Muscle layer of colon (tissue), 2 donors: ENCODE measurements around the gene NR2C2.

Experiments
- H3K27ac ChIP-seq: one replicate; pipeline ENCODE4 v1.7.0; 2013; ENCODE audit warnings: low read depth, mild to moderate bottlenecking, low read length, moderate library complexity
- H3K27me3 ChIP-seq, 2 donors: one replicate each; pipeline ENCODE4 v1.7.0; 2013; ENCODE audit warnings: low read length in 2 of 2, mild to moderate bottlenecking in 2 of 2; ENCODE audit not compliant: insufficient read depth in 2 of 2, control insufficient read depth in 1 of 2
- H3K36me3 ChIP-seq: one replicate; pipeline ENCODE4 v1.7.0; 2013; ENCODE audit warnings: mild to moderate bottlenecking, low read length; ENCODE audit not compliant: insufficient read depth
- H3K4me1 ChIP-seq: one replicate; pipeline ENCODE4 v1.7.0; 2013; ENCODE audit warnings: mild to moderate bottlenecking, low read length; ENCODE audit not compliant: insufficient read depth
- H3K4me3 ChIP-seq, 2 donors: one replicate each; pipeline ENCODE4 v1.7.0; 2013; ENCODE audit warnings: low read length in 2 of 2, low read depth in 1 of 2, mild to moderate bottlenecking in 1 of 2, moderate library complexity in 1 of 2
- H3K9ac ChIP-seq: one replicate; pipeline ENCODE4 v1.7.0; 2013; ENCODE audit warnings: low read length
- H3K9me3 ChIP-seq: one replicate; pipeline ENCODE4 v1.7.0; 2013; ENCODE audit warnings: mild to moderate bottlenecking, low read length
- donor health status: abdominal sarcoma.
- donor health status: Adenocarcinoma of cecum.

Gene NR2C2

DNA sequence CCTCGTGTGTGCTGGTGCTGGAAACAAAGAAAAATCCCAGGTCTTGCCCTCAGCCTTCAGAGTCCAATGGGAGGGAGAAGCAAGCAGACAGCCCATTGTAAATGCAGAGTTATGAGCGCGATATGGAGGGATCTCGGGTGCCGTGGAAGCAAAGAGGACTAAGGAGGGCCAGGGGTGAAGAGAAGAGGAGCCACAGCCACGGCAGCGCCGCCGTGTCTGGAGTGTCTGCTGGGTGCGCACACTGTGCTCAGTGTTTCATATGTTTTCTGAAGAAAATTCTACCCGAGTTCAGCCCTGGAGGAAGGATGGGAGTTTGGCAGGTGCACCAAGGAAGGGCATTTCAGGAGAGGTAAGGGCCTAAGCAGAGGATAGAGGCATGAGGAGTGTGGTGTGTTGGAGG, 35.7 kb upstream of the NR2C2 start:
- Histone ChIP-seq H3K9ac (no peak overlapping the region), H3K27me3 (peaks cover 0 to 3% of the 10 kb centered on the region in 2 donors), H3K9me3 (no peaks in the 10 kb centered on the region), H3K4me3 (no peak overlapping the region), H3K36me3 (no peaks in the 10 kb centered on the region), H3K27ac (no peak overlapping the region), H3K4me1 (no peaks in the 10 kb centered on the region)

DNA sequence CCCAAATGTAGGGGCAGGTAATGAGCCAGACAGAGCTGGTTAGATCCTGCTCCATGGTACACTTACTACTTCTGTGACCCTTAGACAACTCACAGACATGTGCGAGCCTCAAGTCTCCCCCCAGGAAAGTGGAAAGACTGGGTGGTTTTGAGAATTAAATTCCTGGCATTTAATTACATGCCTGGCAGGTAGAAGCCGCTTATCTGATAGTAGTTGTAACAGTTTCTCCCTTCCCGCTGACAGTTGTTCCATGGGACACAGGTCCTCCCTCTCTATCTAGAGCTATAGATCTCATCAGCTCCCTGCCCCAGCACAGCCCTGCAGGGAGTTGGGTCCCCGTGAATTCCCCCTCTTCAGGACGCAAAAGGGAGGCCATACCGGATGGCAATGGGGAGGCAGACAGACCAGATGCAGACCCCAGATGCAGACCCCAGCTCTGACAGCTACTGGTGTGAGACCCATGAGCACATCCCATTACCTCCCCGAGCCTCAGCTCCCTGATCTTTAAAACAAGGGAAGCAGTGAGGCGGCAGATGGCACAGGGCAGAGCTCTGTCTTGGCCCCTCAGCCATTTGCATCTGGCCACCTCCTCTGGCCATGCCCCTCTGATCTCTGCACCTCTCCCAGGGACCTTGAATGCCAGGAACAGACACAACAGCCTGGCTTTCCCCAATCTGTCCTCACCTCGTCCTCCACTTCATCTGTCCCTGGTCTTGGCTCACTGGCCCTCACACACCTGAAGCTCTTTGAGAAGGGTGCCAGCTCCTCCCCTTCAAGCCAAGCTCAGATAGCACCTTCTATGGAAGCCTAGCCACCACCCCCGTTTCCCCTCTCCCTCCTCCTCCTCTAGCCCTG, 34.1 kb upstream of the NR2C2 start:
- Histone ChIP-seq H3K36me3 (no peaks in the 10 kb centered on the region), H3K27me3 (peaks cover 0 to 3% of the 10 kb centered on the region in 2 donors), H3K4me1 (no peaks in the 10 kb centered on the region), H3K27ac (no peak overlapping the region), H3K9me3 (no peaks in the 10 kb centered on the region), H3K4me3 (no peak overlapping the region), H3K9ac (no peak overlapping the region)

GRCh38 chr3:14913926-14914778, 33.2 kb upstream of the NR2C2 start:
- no peak overlapping the region for H3K4me3 ChIP-seq
- H3K36me3 ChIP-seq: no peaks in the 10 kb centered on the region
- no peak overlapping the region for H3K27ac ChIP-seq
- H3K4me1 ChIP-seq: no peaks in the 10 kb centered on the region
- no peaks in the 10 kb centered on the region for H3K9me3 ChIP-seq
- H3K9ac ChIP-seq: no peak overlapping the region
- peaks cover 0 to 3% of the 10 kb centered on the region in 2 donors for H3K27me3 ChIP-seq

- no peaks in the 10 kb centered on the region for H3K36me3 ChIP-seq
- H3K27me3 ChIP-seq: peaks cover 0 to 3% of the 10 kb centered on the region in 2 donors
- no peak overlapping the region for H3K27ac ChIP-seq
- no peaks in the 10 kb centered on the region for H3K9me3 ChIP-seq
- no peaks in the 10 kb centered on the region for H3K4me1 ChIP-seq
- H3K4me3 ChIP-seq: no peak overlapping the region
- no peak overlapping the region for H3K9ac ChIP-seq
These were observed 32.6 kb upstream of the NR2C2 start for GRCh38 chr3:14914779-14915117.

DNA sequence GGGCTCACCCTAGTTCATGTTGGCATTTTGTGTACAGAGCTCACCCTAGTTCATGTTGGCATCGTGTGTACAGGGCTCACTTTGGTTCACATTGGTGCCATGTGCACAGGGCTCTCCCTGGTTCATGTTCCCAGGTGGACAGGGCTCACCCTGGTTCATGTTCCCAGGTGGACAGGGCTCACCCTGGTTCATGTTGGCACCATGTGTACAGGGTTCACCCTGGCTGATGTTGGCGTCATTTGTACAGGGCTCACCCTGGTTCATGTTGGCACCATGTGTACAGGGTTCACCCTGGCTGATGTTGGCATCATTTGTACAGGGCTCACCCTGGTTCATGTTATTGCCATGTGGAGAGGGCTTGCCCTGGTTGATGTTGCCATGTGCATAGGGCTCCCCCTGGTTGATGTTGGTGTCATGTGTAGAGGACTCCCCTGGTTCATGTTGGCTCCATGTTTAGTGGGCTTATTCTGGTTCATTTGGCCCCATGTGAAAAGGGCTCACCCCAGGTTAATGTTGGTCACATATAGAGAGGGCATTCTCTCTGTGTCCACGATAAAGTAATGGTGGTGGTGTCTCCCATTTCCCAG, 31.7 kb upstream of the NR2C2 start:
- H3K9ac ChIP-seq: no peak overlapping the region
- H3K36me3 ChIP-seq: no peaks in the 10 kb centered on the region
- H3K4me1 ChIP-seq: no peaks in the 10 kb centered on the region
- no peak overlapping the region for H3K4me3 ChIP-seq
- H3K27ac ChIP-seq: no peak overlapping the region
- H3K9me3 ChIP-seq: no peaks in the 10 kb centered on the region
- H3K27me3 ChIP-seq: peaks cover 0 to 6% of the 10 kb centered on the region in 2 donors

DNA sequence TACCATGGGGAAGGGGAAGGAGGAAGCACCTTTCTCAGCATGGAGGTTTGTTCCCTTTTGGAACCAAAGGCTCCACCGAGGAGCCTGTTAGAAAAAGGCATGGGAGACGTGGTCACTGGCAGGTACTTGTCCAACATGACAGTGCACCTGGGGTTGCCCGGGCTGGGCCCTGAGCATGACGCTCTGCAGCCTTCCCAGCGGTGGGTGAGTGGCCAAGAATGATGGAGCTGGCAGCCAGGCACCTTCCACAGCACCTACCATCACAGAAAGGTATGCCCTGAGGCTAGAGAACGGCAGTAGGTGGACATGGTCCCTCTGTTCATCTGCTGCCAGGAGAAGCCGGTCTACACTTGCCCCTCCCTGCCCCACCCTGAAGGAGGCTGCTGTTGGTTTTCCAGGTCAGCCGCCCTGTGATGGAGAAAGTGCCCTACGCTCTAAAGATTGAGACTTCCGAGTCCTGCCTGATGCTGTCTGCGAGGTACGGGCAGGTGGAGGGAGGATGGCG, 29.0 kb upstream of the NR2C2 start:
- Histone ChIP-seq H3K4me3 (no peak overlapping the region), H3K36me3 (no peaks in the 10 kb centered on the region), H3K27me3 (peaks cover 0 to 8% of the 10 kb centered on the region in 2 donors), H3K4me1 (peaks cover 7% of the 10 kb centered on the region), H3K9ac (no peak overlapping the region), H3K9me3 (no peaks in the 10 kb centered on the region), H3K27ac (no peak overlapping the region)

GRCh38 chr3:14920536-14920935, 26.8 kb upstream of the NR2C2 start:
- H3K4me3 ChIP-seq: no peak overlapping the region
- no peaks in the 10 kb centered on the region for H3K36me3 ChIP-seq
- H3K9ac ChIP-seq: no peak overlapping the region
- peaks cover 0 to 5% of the 10 kb centered on the region in 2 donors for H3K27me3 ChIP-seq
- H3K27ac ChIP-seq: no peak overlapping the region
- no peaks in the 10 kb centered on the region for H3K9me3 ChIP-seq
- peaks cover 7% of the 10 kb centered on the region for H3K4me1 ChIP-seq

- Histone ChIP-seq H3K4me1 (peaks cover 7% of the 10 kb centered on the region), H3K9ac (no peak overlapping the region), H3K27me3 (peaks cover 0 to 5% of the 10 kb centered on the region in 2 donors), H3K36me3 (no peaks in the 10 kb centered on the region), H3K9me3 (no peaks in the 10 kb centered on the region), H3K27ac (no peak overlapping the region), H3K4me3 (no peak overlapping the region)
These were observed 26.3 kb upstream of the NR2C2 start for GRCh38 chr3:14921034-14921616.

DNA sequence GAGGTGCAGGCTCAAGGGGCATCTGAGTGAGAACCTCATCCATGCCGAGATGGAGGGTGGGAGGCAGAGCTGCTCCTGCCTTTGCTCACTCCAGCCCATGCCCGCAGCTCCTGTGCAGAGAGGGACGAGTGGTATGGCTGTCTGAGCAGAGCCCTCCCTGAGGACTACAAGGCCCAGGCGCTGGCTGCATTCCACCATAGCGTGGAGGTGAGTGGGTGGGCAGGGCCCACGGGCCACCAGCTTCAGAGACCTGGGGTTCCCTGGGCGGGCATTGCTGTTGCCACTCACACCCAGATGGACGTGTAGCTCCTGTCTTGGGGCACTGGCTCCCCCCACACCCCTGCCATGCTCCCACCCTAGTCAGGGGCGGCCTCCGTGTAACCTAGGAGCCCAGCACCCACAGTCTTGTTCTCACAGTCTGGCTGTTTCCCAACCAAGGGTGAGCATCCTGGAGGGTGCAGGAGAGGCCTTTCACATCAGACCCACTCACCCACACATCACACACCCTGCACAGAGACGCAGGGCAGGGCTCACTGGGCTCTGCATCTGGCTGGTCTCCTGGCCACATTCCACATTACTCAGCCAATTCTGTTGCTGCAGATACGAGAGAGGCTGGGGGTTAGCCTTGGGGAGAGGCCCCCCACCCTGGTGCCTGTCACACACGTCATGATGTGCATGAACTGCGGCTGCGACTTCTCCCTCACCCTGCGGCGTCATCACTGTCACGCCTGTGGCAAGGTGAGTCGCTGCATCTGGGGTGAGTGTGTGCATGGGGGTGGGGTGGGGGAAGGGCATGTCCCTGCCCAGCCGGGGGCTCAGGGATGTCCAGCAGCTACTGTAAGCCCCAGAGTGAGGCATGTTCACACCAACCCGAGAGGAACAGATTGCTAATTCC, 25.3 kb upstream of the NR2C2 start:
- H3K36me3 ChIP-seq: no peaks in the 10 kb centered on the region
- H3K27ac ChIP-seq: no peak overlapping the region
- peaks cover 0 to 5% of the 10 kb centered on the region in 2 donors for H3K27me3 ChIP-seq

DNA sequence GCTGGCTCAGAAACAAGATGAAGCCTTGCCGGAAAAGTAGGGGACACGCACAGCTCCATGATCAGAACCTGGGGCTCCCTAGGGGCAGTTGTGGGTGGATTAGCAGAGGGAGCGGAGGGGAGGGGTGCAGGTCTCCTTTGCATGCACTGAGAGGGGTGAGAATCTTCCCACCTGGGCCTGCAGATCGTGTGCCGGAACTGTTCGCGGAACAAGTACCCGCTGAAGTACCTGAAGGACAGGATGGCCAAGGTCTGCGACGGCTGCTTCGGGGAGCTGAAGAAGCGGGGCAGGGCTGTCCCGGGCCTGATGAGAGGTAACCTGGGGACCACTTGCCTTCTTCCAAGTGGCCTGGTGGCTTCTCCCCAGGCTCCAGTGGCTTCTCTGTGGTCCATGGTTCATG, 24.5 kb upstream of the NR2C2 start:
- Histone ChIP-seq H3K27me3 (peaks cover 0 to 5% of the 10 kb centered on the region in 2 donors), H3K9ac (no peak overlapping the region), H3K4me3 (no peak overlapping the region), H3K4me1 (peaks cover 7% of the 10 kb centered on the region), H3K27ac (no peak overlapping the region), H3K9me3 (no peaks in the 10 kb centered on the region), H3K36me3 (no peaks in the 10 kb centered on the region)

More for the DNA sequence above, 25.3 kb upstream of the NR2C2 start:
- no peak overlapping the region for H3K4me3 ChIP-seq
- peaks cover 7% of the 10 kb centered on the region for H3K4me1 ChIP-seq
- H3K9ac ChIP-seq: no peak overlapping the region
- no peaks in the 10 kb centered on the region for H3K9me3 ChIP-seq
